Testis (tissue), 2 donors: ENCODE results near the gene PLCZ1.

Experiments
- CTCF ChIP-seq, 3 experiments: fragments of 450-650 bp in 2 of 3; fragments of 200-600 bp in 1 of 3; sonication (generic) in 1 of 3; IDR thresholded peaks; one replicate each; pipeline ENCODE4 v1.5.1; 2016 to 2019; ENCODE audit warnings: antibody characterized with exemption in 3 of 3, mild to moderate bottlenecking in 2 of 3, moderate library complexity in 1 of 3
- POLR2A ChIP-seq: fragments of 450-650 bp; IDR thresholded peaks from one replicate; pipeline ENCODE4 v1.6.1; 2017; ENCODE audit warnings: antibody characterized with exemption, mild to moderate bottlenecking, moderate library complexity

GRCh38 chr12:18755341-18755740 is 17.5 kb upstream of the PLCZ1 start:
- no peak for TF ChIP-seq CTCF (IDR thresholded peaks at IDR 0.05)
- TF ChIP-seq POLR2A: no peak
